ENCODE measurements around the gene FAM8A1.
"Not testable (repeated sequence)": the region's sequence is repeated elsewhere in the genome, so short reads cannot be mapped to it uniquely, and the experiment has no call there.

FAM8A1 gene

GRCh38 chr6:17599877-17600526 lies at the start of gene FAM8A1:
TSS of gene FAM8A1 (plus strand) at chr6:17600302. CDS start at chr6:17600410, 108 bp downstream.
- peak; percentile 95 for DNase-seq (ENCODE audit: low spot score)

- DNase-seq (ENCODE audit: low spot score): no peak
Measured at GRCh38 chr6:17551383-17551958, 48.6 kb upstream of the FAM8A1 start.

GRCh38 chr6:17552861-17553260 lies 47.2 kb upstream of the FAM8A1 start:
- DNase-seq (ENCODE audit: low spot score): no peak

- DNase-seq (ENCODE audit: low spot score): no peak
Measured at GRCh38 chr6:17556014-17556413, 44.1 kb upstream of the FAM8A1 start.

GRCh38 chr6:17562636-17563035 lies 37.5 kb upstream of the FAM8A1 start:
- no peak for DNase-seq (ENCODE audit: low spot score)

GRCh38 chr6:17565399-17565798 lies 34.7 kb upstream of the FAM8A1 start:
- no peak for DNase-seq (ENCODE audit: low spot score)

- DNase-seq (ENCODE audit: low spot score): no peak
Measured at GRCh38 chr6:17574866-17575560, 25.1 kb upstream of the FAM8A1 start.

GRCh38 chr6:17577059-17577458 lies 23.0 kb upstream of the FAM8A1 start:
- no peak for DNase-seq (ENCODE audit: low spot score)

GRCh38 chr6:17580518-17581048 lies 19.5 kb upstream of the FAM8A1 start:
- peak; percentile 53 for DNase-seq (ENCODE audit: low spot score)

GRCh38 chr6:17581282-17581681 lies 18.8 kb upstream of the FAM8A1 start:
- DNase-seq (ENCODE audit: low spot score): not testable (repeated sequence)

- no peak for DNase-seq (ENCODE audit: low spot score)
Measured at GRCh38 chr6:17583811-17584210, 16.3 kb upstream of the FAM8A1 start.

GRCh38 chr6:17584241-17584803 lies 15.8 kb upstream of the FAM8A1 start:
- peak; percentile 91 for DNase-seq (ENCODE audit: low spot score)

- DNase-seq (ENCODE audit: low spot score): no peak
Measured at GRCh38 chr6:17585766-17586490, 14.2 kb upstream of the FAM8A1 start.

GRCh38 chr6:17586623-17587022 lies 13.5 kb upstream of the FAM8A1 start:
- not testable (repeated sequence) for DNase-seq (ENCODE audit: low spot score)

GRCh38 chr6:17588011-17588410 lies 12.1 kb upstream of the FAM8A1 start:
- no peak for DNase-seq (ENCODE audit: low spot score)

GRCh38 chr6:17589406-17590096 lies 10.6 kb upstream of the FAM8A1 start:
- DNase-seq (ENCODE audit: low spot score): no peak

GRCh38 chr6:17591287-17591686 lies 8.8 kb upstream of the FAM8A1 start:
- DNase-seq (ENCODE audit: low spot score): no peak

GRCh38 chr6:17593246-17593645 lies 6.9 kb upstream of the FAM8A1 start:
- no peak for DNase-seq (ENCODE audit: low spot score)

GRCh38 chr6:17596085-17596484 lies 4.0 kb upstream of the FAM8A1 start:
- no peak for DNase-seq (ENCODE audit: low spot score)

GRCh38 chr6:17600527-17601385 lies 654 bp downstream of the FAM8A1 start:
- peak; percentile 46 for DNase-seq (ENCODE audit: low spot score)

- DNase-seq (ENCODE audit: low spot score): no peak
Measured at GRCh38 chr6:17601386-17601703, 1.2 kb downstream of the FAM8A1 start.
